WTC11 (cell line): Measurements from ENCODE around the gene PPP3CA.

Experiments
- AFF4 ChIP-seq: sonication (generic); formaldehyde crosslinking; IDR thresholded peaks from 2 replicates; pipeline ENCODE4 v1.8.1; 2023; ENCODE audit warnings: mild to moderate bottlenecking, missing genetic modification reagents, borderline replicate concordance
- CTCF ChIP-seq: fragments of 200-600 bp; IDR thresholded peaks from 2 replicates; pipeline ENCODE4 v1.8.0; 2022; ENCODE audit warnings: antibody characterized with exemption
- E2F4 ChIP-seq: sonication (generic); formaldehyde crosslinking; IDR thresholded peaks from 2 replicates; pipeline ENCODE4 v1.8.1; 2022; ENCODE audit warnings: low read depth, mild to moderate bottlenecking, moderate library complexity, missing genetic modification reagents, borderline replicate concordance
- MAX ChIP-seq: sonication (generic); formaldehyde crosslinking; IDR thresholded peaks from 2 replicates; pipeline ENCODE4 v1.8.0; 2022; ENCODE audit warnings: mild to moderate bottlenecking, missing genetic modification reagents
- OVOL2 ChIP-seq: fragments of 250-450 bp; sonication (Bioruptor Pico); IDR thresholded peaks from 2 replicates; pipeline ENCODE4 v1.9.0; 2021; ENCODE audit warnings: mild to moderate bottlenecking, borderline replicate concordance
- PREB ChIP-seq: sonication (generic); formaldehyde crosslinking; IDR thresholded peaks from 2 replicates; pipeline ENCODE4 v1.8.1; 2022; ENCODE audit warnings: mild to moderate bottlenecking, missing genetic modification reagents, moderate library complexity, borderline replicate concordance
- USF1 ChIP-seq: sonication (generic); formaldehyde crosslinking; IDR thresholded peaks from 2 replicates; pipeline ENCODE4 v1.8.0; 2022; ENCODE audit warnings: mild to moderate bottlenecking, missing genetic modification reagents

GRCh38 chr4:101332424-101332823, 14.9 kb downstream of the PPP3CA start:
- TF ChIP-seq PREB = no peak
- no peak for TF ChIP-seq CTCF
- TF ChIP-seq OVOL2 (CRISPR knock-in tag) = no peak
- TF ChIP-seq MAX (CRISPR knock-in tag) = no peak
- no peak for TF ChIP-seq USF1 (CRISPR knock-in tag)
- no peak for TF ChIP-seq AFF4
- TF ChIP-seq E2F4 = no peak
